A549 (cell line): Measurements from ENCODE around the gene PPIP5K2. TPM values are rescaled to one million over a fixed set of nuclear protein-coding genes. Genes with fewer than 3 reads are reported as not detected.

ENCODE experiments used
- ATAC-seq, 2 experiments: fragments of 200-7000 bp in 1 of 2; fragments of >200 bp in 1 of 2; cut with Nextera tagmentation in 1 of 2; cut with Tn5 transposase in 1 of 2; 3 replicates each; pipeline versions ENCODE4 v1.8.0 to v1.9.1; 2018 to 2020; ENCODE audit warnings: mild to moderate bottlenecking in 1 of 2, moderate library complexity in 1 of 2
- CTCF ChIA-PET: fragments of 300-600 bp; sonication (Branson Sonifier 250); formaldehyde crosslinking; extraction: SDS; loops from one replicate; lab custom pipeline; 2021; ENCODE audit warnings: antibody characterized with exemption, inconsistent platforms; lab: Yijun Ruan, JAX
- POLR2A ChIA-PET: fragments of 350-600 bp; formaldehyde crosslinking; extraction: SDS; loops from one replicate; lab custom pipeline; 2021; ENCODE audit warnings: antibody characterized with exemption, inconsistent platforms; lab: Yijun Ruan, JAX
- DNase-seq, 2 experiments: peaks; one replicate each; pipeline versions ENCODE4 v3.0.0 to v3.0.0-alpha.2; 2011 to 2016; ENCODE audit warnings: low read depth in 1 of 2, low spot score in 1 of 2
- FAIRE-seq: peaks from 2 replicates; lab custom pipeline; 2011; peaks lifted over from hg19 to GRCh38; lab: Jason Lieb, UNC
- H3K27ac ChIP-seq, 2 experiments: fragments of >200 bp; sonication (Bioruptor Twin); formaldehyde crosslinking; 3 replicates each; pipeline ENCODE4 v1.5.1; 2016 to 2017
- H3K4me1 ChIP-seq: fragments of >200 bp; sonication (Bioruptor Twin); formaldehyde crosslinking; 3 replicates; pipeline ENCODE4 v1.6.1; 2016
- H3K4me2 ChIP-seq: fragments of >200 bp; sonication (Bioruptor Twin); formaldehyde crosslinking; 3 replicates; pipeline ENCODE4 v1.6.1; 2016
- H3K4me3 ChIP-seq: fragments of >200 bp; sonication (Bioruptor Twin); formaldehyde crosslinking; 3 replicates; pipeline ENCODE4 v1.5.1; 2016
- H3K9me3 ChIP-seq: fragments of >200 bp; sonication (Bioruptor Twin); formaldehyde crosslinking; 3 replicates; pipeline ENCODE4 v1.6.1; 2016
- CEBPB ChIP-seq, 2 experiments: fragments of >200 bp in 1 of 2; sonication (Bioruptor Twin) in 1 of 2; formaldehyde crosslinking in 1 of 2; IDR thresholded peaks; 2 replicates each; pipeline ENCODE4 v1.6.1; 2012 to 2016
- CHD4 ChIP-seq: fragments of 200-600 bp; sonication (generic); IDR thresholded peaks from 2 replicates; pipeline ENCODE4 v1.6.1; 2016; ENCODE audit warnings: antibody characterized with exemption, mild to moderate bottlenecking, borderline replicate concordance
- EHF ChIP-seq: fragments of 250-450 bp; sonication (Bioruptor Pico); IDR thresholded peaks from 2 replicates; pipeline ENCODE4 v1.5.0; 2020; ENCODE audit warnings: mild to moderate bottlenecking
- EHMT2 ChIP-seq: fragments of 200-600 bp; sonication (generic); IDR thresholded peaks from 2 replicates; pipeline ENCODE4 v1.6.1; 2016; ENCODE audit warnings: antibody characterized with exemption, low read depth, mild to moderate bottlenecking, moderate library complexity
- EP300 ChIP-seq, 2 experiments: fragments of >200 bp; sonication (Bioruptor Twin); formaldehyde crosslinking; IDR thresholded peaks; 2 replicates in 1 of 2; 3 replicates in 1 of 2; pipeline ENCODE4 v1.6.1; 2016 to 2017
- HDAC2 ChIP-seq: fragments of 200-600 bp; sonication (generic); IDR thresholded peaks from 2 replicates; pipeline ENCODE4 v1.6.1; 2016
- HOXB5 ChIP-seq: fragments of 250-450 bp; sonication (Bioruptor Pico); IDR thresholded peaks from 2 replicates; pipeline ENCODE4 v1.5.0; 2020; ENCODE audit warnings: mild to moderate bottlenecking, moderate library complexity
- JUN ChIP-seq, 2 experiments: fragments of >200 bp; sonication (Bioruptor Twin); formaldehyde crosslinking; IDR thresholded peaks; 2 replicates in 1 of 2; 3 replicates in 1 of 2; pipeline ENCODE4 v1.6.1; 2016 to 2017
- KDM5A ChIP-seq: fragments of 200-600 bp; sonication (generic); IDR thresholded peaks from 2 replicates; pipeline ENCODE4 v1.6.1; 2016; ENCODE audit warnings: antibody characterized with exemption, mild to moderate bottlenecking
- MAZ ChIP-seq: fragments of 150-350 bp; IDR thresholded peaks from 2 replicates; pipeline ENCODE4 v1.6.1; 2014; ENCODE audit warnings: antibody characterized with exemption, low read depth, low read length, borderline replicate concordance
- NFE2L2 ChIP-seq: fragments of 150-350 bp; conservative IDR thresholded peaks from 2 replicates; pipeline ENCODE4 v1.6.1; 2014; ENCODE audit warnings: low read length
- NR3C1 ChIP-seq: fragments of >200 bp; sonication (Bioruptor Twin); formaldehyde crosslinking; IDR thresholded peaks from 3 replicates; pipeline ENCODE4 v1.6.1; 2017
- POLR2A ChIP-seq: IDR thresholded peaks from 2 replicates; pipeline ENCODE4 v1.6.1; 2012; ENCODE audit warnings: mild to moderate bottlenecking, low read length
- RARB ChIP-seq: fragments of 250-450 bp; sonication (Bioruptor Pico); IDR thresholded peaks from 2 replicates; pipeline ENCODE4 v1.8.0; 2021; ENCODE audit warnings: mild to moderate bottlenecking, moderate library complexity
- RFX5 ChIP-seq: fragments of 450-650 bp; IDR thresholded peaks from 2 replicates; pipeline ENCODE4 v1.7.1; 2014; ENCODE audit warnings: antibody characterized with exemption, mild to moderate bottlenecking, moderate library complexity
- SREBF2 ChIP-seq: fragments of 450-650 bp; IDR thresholded peaks from 2 replicates; pipeline ENCODE4 v1.6.1; 2014; ENCODE audit warnings: mild to moderate bottlenecking, moderate library complexity
- WGBS: methylation state at CpG from one replicate; pipeline ENCODE4 v1.1.6; 2017; ENCODE audit errors: missing lambda C conversion rate; 5-methylcytosine and 5-hydroxymethylcytosine counted together
- polyA plus RNA-seq, 4 experiments: library from polyadenylated mRNA; depleted of rRNA in 3 of 4; stranded (reverse); fragments of >200 nt; fragmentation: RNase III in 1 of 4; extraction: RNeasy Plus Mini Kit Qiagen cat#74134 plus additional on column Dnase treatment in 1 of 4; gene quantifications; 2 replicates in 3 of 4; 3 replicates in 1 of 4; pipeline ENCODE4 v1.2.3, GENCODE V29; 2011 to 2017
- TF ChIP-seq, protein P1 (sequence below): IDR thresholded peaks from 2 replicates; pipeline ENCODE4 v1.6.1; 2012; ENCODE audit warnings: low read depth, borderline replicate concordance
- TF ChIP-seq, protein P2 (sequence below): fragments of 250-450 bp; sonication (Bioruptor Pico); IDR thresholded peaks from 2 replicates; pipeline ENCODE4 v1.5.0; 2020; ENCODE audit warnings: low read depth, mild to moderate bottlenecking, moderate library complexity
- TF ChIP-seq, protein P3 (sequence below): fragments of 250-450 bp; sonication (Bioruptor Pico); IDR thresholded peaks from 2 replicates; pipeline ENCODE4 v1.5.0; 2021; ENCODE audit warnings: mild to moderate bottlenecking, moderate library complexity, borderline replicate concordance
- TF ChIP-seq, protein P4 (sequence below): fragments of >200 bp; sonication (Bioruptor Twin); formaldehyde crosslinking; IDR thresholded peaks from 3 replicates; pipeline ENCODE4 v1.6.1; 2016
- TF ChIP-seq, protein P5 (sequence below): fragments of 150-350 bp; IDR thresholded peaks from 2 replicates; pipeline ENCODE4 v1.6.1; 2014; ENCODE audit warnings: low read depth, mild to moderate bottlenecking, low read length

Gene PPIP5K2
- polyA plus RNA-seq, 2 of the 4 experiments (the other 2 are of a cell fraction), result 21.9 to 61.7 TPM

DNA sequence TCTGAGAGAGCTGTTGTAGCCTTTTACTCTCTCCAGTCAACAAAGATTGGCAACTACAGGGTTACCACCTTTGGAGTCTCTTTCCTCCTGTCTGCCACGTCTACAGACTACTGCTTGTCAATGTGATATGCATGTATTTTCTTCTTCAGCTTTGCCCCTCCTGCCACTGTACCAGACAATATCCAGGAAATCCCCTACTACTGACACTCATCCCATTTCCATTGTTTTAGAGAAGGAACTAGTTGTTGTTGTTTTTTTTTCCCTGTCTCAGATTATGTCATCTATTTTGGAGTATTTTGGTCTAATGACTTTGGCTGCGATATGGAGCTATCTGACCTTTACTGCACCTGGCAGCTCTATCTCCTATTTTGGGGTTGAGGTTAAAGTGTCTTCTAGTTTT lies 88.4 kb downstream of the PPIP5K2 start:
- FAIRE-seq (no peak), DNase-seq (no peak), ATAC-seq (no peak)
- Histone ChIP-seq H3K4me1 (no peaks in the 10 kb centered on the region), H3K4me2 (no peak overlapping the region), H3K9me3 (no peaks in the 10 kb centered on the region), H3K4me3 (no peak overlapping the region), H3K27ac (no peak overlapping the region)
- ChIA-PET POLR2A (no interaction called here), CTCF (interaction anchor here (0.6 to 1.5 kb wide), 3 partner anchors 9 to 427 kb away, joined by 3 to 4 read pairs (median 3); no protein-coding TSS in a partner anchor)
- WGBS, result 87% methylated on average over 2 of the region's 2 CpGs
- TF ChIP-seq SREBF2, result no peak
- TF ChIP-seq, protein P1, sequence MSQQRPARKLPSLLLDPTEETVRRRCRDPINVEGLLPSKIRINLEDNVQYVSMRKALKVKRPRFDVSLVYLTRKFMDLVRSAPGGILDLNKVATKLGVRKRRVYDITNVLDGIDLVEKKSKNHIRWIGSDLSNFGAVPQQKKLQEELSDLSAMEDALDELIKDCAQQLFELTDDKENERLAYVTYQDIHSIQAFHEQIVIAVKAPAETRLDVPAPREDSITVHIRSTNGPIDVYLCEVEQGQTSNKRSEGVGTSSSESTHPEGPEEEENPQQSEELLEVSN, result no peak
- TF ChIP-seq, protein P2, sequence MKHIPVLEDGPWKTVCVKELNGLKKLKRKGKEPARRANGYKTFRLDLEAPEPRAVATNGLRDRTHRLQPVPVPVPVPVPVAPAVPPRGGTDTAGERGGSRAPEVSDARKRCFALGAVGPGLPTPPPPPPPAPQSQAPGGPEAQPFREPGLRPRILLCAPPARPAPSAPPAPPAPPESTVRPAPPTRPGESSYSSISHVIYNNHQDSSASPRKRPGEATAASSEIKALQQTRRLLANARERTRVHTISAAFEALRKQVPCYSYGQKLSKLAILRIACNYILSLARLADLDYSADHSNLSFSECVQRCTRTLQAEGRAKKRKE (CRISPR knock-in tag), result no peak
- TF ChIP-seq, protein P3, sequence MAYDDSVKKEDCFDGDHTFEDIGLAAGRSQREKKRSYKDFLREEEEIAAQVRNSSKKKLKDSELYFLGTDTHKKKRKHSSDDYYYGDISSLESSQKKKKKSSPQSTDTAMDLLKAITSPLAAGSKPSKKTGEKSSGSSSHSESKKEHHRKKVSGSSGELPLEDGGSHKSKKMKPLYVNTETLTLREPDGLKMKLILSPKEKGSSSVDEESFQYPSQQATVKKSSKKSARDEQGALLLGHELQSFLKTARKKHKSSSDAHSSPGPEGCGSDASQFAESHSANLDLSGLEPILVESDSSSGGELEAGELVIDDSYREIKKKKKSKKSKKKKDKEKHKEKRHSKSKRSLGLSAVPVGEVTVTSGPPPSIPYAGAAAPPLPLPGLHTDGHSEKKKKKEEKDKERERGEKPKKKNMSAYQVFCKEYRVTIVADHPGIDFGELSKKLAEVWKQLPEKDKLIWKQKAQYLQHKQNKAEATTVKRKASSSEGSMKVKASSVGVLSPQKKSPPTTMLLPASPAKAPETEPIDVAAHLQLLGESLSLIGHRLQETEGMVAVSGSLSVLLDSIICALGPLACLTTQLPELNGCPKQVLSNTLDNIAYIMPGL (CRISPR knock-in tag), result no peak
- TF ChIP-seq HDAC2, result no peak
- TF ChIP-seq RFX5, result no peak
- TF ChIP-seq EHMT2, result no peak
- TF ChIP-seq, protein P4, sequence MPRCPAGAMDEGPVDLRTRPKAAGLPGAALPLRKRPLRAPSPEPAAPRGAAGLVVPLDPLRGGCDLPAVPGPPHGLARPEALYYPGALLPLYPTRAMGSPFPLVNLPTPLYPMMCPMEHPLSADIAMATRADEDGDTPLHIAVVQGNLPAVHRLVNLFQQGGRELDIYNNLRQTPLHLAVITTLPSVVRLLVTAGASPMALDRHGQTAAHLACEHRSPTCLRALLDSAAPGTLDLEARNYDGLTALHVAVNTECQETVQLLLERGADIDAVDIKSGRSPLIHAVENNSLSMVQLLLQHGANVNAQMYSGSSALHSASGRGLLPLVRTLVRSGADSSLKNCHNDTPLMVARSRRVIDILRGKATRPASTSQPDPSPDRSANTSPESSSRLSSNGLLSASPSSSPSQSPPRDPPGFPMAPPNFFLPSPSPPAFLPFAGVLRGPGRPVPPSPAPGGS, result no peak
- TF ChIP-seq, protein P5, sequence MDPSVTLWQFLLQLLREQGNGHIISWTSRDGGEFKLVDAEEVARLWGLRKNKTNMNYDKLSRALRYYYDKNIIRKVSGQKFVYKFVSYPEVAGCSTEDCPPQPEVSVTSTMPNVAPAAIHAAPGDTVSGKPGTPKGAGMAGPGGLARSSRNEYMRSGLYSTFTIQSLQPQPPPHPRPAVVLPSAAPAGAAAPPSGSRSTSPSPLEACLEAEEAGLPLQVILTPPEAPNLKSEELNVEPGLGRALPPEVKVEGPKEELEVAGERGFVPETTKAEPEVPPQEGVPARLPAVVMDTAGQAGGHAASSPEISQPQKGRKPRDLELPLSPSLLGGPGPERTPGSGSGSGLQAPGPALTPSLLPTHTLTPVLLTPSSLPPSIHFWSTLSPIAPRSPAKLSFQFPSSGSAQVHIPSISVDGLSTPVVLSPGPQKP, result no peak
- TF ChIP-seq NR3C1, result no peak
- no peak for TF ChIP-seq POLR2A
- no peak for TF ChIP-seq RARB (CRISPR knock-in tag)
- TF ChIP-seq CHD4, result no peak
- TF ChIP-seq HOXB5 (CRISPR knock-in tag), result no peak
- no peak for TF ChIP-seq EHF
- no peak for TF ChIP-seq KDM5A
- TF ChIP-seq MAZ, result no peak
- TF ChIP-seq, all 56 proteins: peak for 0

DNA sequence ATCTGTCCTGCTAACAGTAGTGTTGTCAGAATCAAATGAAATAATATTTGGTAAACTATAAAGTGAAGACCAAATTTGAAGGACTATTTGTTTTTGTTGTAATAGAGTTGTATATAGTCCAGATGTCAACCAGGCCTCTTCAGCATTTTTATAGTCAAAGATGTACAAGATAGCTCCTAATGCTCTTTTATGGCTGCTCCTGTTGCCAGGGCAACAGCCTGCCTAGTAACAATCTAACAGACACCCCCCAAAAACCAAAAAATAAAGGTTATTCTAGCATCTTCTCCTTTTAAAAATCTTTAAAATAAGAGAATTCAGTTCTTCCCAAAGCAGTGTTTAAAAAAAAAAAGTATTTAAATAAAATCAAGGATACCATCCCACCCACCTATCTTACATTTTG lies 89.0 kb downstream of the PPIP5K2 start:
- ATAC-seq (no peak), FAIRE-seq (no peak)
- POLR2A ChIA-PET, result no interaction called here
- no peaks in the 10 kb centered on the region for H3K4me1 ChIP-seq
- TF ChIP-seq RARB (CRISPR knock-in tag) (no peak), CEBPB (IDR thresholded peaks at IDR 0.05) (no peak), MAZ (no peak), JUN (IDR thresholded peaks at IDR 0.05) (no peak)
- TF ChIP-seq, all 56 proteins: peak for 0
- no peak for DNase-seq
- CTCF ChIA-PET, result interaction anchor here (1.3 to 1.5 kb wide), 2 partner anchors 8 to 16 kb away, joined by 3 to 4 read pairs; no protein-coding TSS in a partner anchor
- no peak overlapping the region for H3K4me3 ChIP-seq
- H3K4me2 ChIP-seq, result no peak overlapping the region
- H3K9me3 ChIP-seq, result no peaks in the 10 kb centered on the region
- H3K27ac ChIP-seq, result no peak overlapping the region

DNA sequence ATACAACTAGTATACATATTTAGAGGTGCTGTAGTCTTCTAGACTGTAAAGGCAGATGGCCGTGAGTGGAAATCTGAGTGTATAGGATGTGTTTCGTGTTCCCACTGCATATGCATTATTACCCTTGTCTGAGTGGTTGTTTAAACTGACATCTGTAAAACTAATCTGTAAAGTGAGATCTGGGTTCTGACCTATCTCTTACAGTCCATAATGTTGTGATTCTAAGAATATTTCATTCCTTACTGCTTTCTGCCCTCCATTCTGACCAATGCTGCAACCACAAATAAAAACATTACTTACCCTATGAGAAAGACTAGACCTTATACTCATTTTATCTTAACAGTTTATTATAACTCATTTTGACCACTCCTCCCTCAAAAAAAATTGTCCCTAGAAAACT lies 90.9 kb downstream of the PPIP5K2 start:
- ATAC-seq, result no peak
- DNase-seq, result no peak
- ChIA-PET CTCF (no interaction called here), POLR2A (no interaction called here)
- Histone ChIP-seq H3K4me3 (no peak overlapping the region), H3K27ac (no peak overlapping the region), H3K4me2 (no peak overlapping the region), H3K4me1 (no peaks in the 10 kb centered on the region), H3K9me3 (no peaks in the 10 kb centered on the region)
- FAIRE-seq, result no peak
- WGBS, result 89% methylated on average over 2 of the region's 2 CpGs
- TF ChIP-seq HDAC2 (no peak), NFE2L2 (no peak), EP300 (IDR thresholded peaks at IDR 0.05) (no peak)
- TF ChIP-seq, protein P3 (CRISPR knock-in tag), result no peak
